Measurements from ENCODE around the gene CACNA1C. TPM values are rescaled to one million over a fixed set of nuclear protein-coding genes. Genes with fewer than 3 reads are reported as not detected.
"Not testable (repeated sequence)": the region's sequence is repeated elsewhere in the genome, so short reads cannot be mapped to it uniquely, and the experiment has no call there.

CACNA1C gene
- total RNA-seq, 2 donors from 2014 or later, result 0.86 to 6.3 TPM

GRCh38 chr12:2099595-2099994 is 46.8 kb downstream of the CACNA1C start:
- Mint-ChIP-seq H3K27ac (no peak overlapping the region), H3K36me3 (ENCODE audit: low read depth) (no peaks in the 10 kb centered on the region), H3K4me3 (no peak overlapping the region), H3K9me3 (peaks cover 5% of the 10 kb centered on the region), H3K27me3 (ENCODE audit: insufficient read depth) (no peaks in the 10 kb centered on the region), H3K4me1 (no peaks in the 10 kb centered on the region)
- H3K4me1 ChIP-seq (ENCODE audit: control insufficient read depth, insufficient read depth, low read length), result no peaks in the 10 kb centered on the region
- TF ChIP-seq, protein P1, sequence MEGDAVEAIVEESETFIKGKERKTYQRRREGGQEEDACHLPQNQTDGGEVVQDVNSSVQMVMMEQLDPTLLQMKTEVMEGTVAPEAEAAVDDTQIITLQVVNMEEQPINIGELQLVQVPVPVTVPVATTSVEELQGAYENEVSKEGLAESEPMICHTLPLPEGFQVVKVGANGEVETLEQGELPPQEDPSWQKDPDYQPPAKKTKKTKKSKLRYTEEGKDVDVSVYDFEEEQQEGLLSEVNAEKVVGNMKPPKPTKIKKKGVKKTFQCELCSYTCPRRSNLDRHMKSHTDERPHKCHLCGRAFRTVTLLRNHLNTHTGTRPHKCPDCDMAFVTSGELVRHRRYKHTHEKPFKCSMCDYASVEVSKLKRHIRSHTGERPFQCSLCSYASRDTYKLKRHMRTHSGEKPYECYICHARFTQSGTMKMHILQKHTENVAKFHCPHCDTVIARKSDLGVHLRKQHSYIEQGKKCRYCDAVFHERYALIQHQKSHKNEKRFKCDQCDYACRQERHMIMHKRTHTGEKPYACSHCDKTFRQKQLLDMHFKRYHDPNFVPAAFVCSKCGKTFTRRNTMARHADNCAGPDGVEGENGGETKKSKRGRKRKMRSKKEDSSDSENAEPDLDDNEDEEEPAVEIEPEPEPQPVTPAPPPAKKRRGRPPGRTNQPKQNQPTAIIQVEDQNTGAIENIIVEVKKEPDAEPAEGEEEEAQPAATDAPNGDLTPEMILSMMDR (conservative IDR thresholded peaks at IDR 0.05), result no peak
- no peak overlapping the region for H3K27ac ChIP-seq (ENCODE audit: low read depth, low read length)
- H3K27me3 ChIP-seq (ENCODE audit: control insufficient read depth, insufficient read depth, low read length, poor library complexity, severe bottlenecking), result no peaks in the 10 kb centered on the region
- no peaks in the 10 kb centered on the region for H3K9me3 ChIP-seq (ENCODE audit: control insufficient read depth, low read length)
- H3K4me3 ChIP-seq (ENCODE audit: low read length), result no peak overlapping the region
- DNase-seq, result peak; percentile 32
- no peak overlapping the region for H3K9ac ChIP-seq (ENCODE audit: extremely low read depth, low read length, poor library complexity, severe bottlenecking)
- WGBS, 2 experiments (ENCODE audit: insufficient coverage in 1 of 2, insufficient read length in 1 of 2), result 77% methylated on average over 4 of the region's 4 CpGs; no CpG with 5 or more reads in 1 of the 2 experiments
- H3K36me3 ChIP-seq (ENCODE audit: control insufficient read depth, insufficient read depth, low read length), result no peaks in the 10 kb centered on the region

DNA sequence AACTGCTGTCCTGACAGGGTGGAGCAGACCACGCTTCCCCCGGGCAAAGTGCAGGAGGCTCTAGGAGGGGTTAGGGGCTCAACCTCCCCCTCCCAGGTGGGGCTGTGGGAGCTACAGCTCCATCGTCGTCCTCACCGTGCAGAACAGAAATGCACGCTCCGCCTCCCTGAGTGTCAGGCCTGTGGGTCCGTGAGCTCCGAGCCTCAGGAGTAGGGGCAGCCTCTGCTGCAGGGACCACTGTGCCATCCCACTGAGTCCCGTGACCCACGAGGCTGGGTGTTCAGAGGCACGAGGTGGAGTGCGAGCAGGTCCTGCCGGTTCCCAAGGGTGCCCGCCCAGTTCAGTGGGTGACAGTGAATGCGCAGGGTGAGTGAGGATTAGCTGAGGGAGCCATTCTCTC is 48.6 kb downstream of the CACNA1C start:
- Histone ChIP-seq H3K27me3 (ENCODE audit: control insufficient read depth, insufficient read depth, low read length, poor library complexity, severe bottlenecking) (no peaks in the 10 kb centered on the region), H3K4me1 (ENCODE audit: control insufficient read depth, insufficient read depth, low read length) (no peaks in the 10 kb centered on the region), H3K9me3 (ENCODE audit: control insufficient read depth, low read length) (no peaks in the 10 kb centered on the region), H3K27ac (ENCODE audit: low read depth, low read length) (no peak overlapping the region), H3K9ac (ENCODE audit: extremely low read depth, low read length, poor library complexity, severe bottlenecking) (no peak overlapping the region), H3K4me3 (ENCODE audit: low read length) (no peak overlapping the region), H3K36me3 (ENCODE audit: control insufficient read depth, insufficient read depth, low read length) (no peaks in the 10 kb centered on the region)
- Mint-ChIP-seq H3K4me3 (no peak overlapping the region), H3K27me3 (ENCODE audit: insufficient read depth) (no peaks in the 10 kb centered on the region), H3K9me3 (peaks cover 5% of the 10 kb centered on the region), H3K36me3 (ENCODE audit: low read depth) (no peaks in the 10 kb centered on the region), H3K4me1 (no peaks in the 10 kb centered on the region), H3K27ac (no peak overlapping the region)
- 88 to 91% methylated on average over 6 to 16 of the region's 16 CpGs for WGBS, 2 experiments (ENCODE audit: insufficient coverage in 1 of 2, insufficient read length in 1 of 2)
- peak; percentile 38 for DNase-seq
- TF ChIP-seq, protein P1 (conservative IDR thresholded peaks at IDR 0.05), result no peak

DNA sequence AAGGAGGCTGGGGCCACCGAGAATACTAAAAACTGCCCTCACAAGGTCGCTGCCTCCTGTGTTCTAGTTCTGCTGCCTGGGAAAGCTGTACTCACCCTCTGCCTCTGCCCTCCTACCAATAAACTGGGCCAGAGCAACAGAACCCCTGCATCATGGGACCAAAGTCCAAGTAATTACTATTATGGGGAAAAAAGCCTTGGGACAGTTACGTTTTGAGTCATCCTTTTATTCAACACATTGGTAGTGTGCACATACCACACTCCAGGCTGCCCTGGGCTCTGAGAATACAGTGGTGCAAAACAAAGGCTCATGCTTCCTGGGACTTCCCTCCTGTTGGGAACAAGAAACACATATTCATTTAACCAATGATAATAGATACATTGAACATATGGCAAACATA is 49.0 kb downstream of the CACNA1C start:
- TF ChIP-seq, protein P1 (conservative IDR thresholded peaks at IDR 0.05), result no peak
- Mint-ChIP-seq H3K4me3 (no peak overlapping the region), H3K27ac (no peak overlapping the region), H3K36me3 (ENCODE audit: low read depth) (no peaks in the 10 kb centered on the region), H3K27me3 (ENCODE audit: insufficient read depth) (no peaks in the 10 kb centered on the region), H3K4me1 (no peaks in the 10 kb centered on the region), H3K9me3 (peaks cover 5% of the 10 kb centered on the region)
- 60 to 68% methylated on average over 2 to 3 of the region's 3 CpGs for WGBS, 2 experiments (ENCODE audit: insufficient coverage in 1 of 2, insufficient read length in 1 of 2)
- Histone ChIP-seq H3K27ac (ENCODE audit: low read depth, low read length) (no peak overlapping the region), H3K27me3 (ENCODE audit: control insufficient read depth, insufficient read depth, low read length, poor library complexity, severe bottlenecking) (no peaks in the 10 kb centered on the region), H3K9ac (ENCODE audit: extremely low read depth, low read length, poor library complexity, severe bottlenecking) (no peak overlapping the region), H3K9me3 (ENCODE audit: control insufficient read depth, low read length) (no peaks in the 10 kb centered on the region), H3K4me1 (ENCODE audit: control insufficient read depth, insufficient read depth, low read length) (no peaks in the 10 kb centered on the region), H3K4me3 (ENCODE audit: low read length) (no peak overlapping the region), H3K36me3 (ENCODE audit: control insufficient read depth, insufficient read depth, low read length) (no peaks in the 10 kb centered on the region)
- no peak for DNase-seq

- H3K27me3 ChIP-seq (ENCODE audit: control insufficient read depth, insufficient read depth, low read length, poor library complexity, severe bottlenecking); H3K36me3 ChIP-seq (ENCODE audit: control insufficient read depth, insufficient read depth, low read length); H3K4me3 ChIP-seq (ENCODE audit: low read length); H3K4me1 ChIP-seq (ENCODE audit: control insufficient read depth, insufficient read depth, low read length); DNase-seq; H3K27ac Mint-ChIP-seq; H3K9me3 ChIP-seq (ENCODE audit: control insufficient read depth, low read length); H3K9me3 Mint-ChIP-seq; H3K36me3 Mint-ChIP-seq (ENCODE audit: low read depth); H3K4me3 Mint-ChIP-seq; H3K27me3 Mint-ChIP-seq (ENCODE audit: insufficient read depth); H3K27ac ChIP-seq (ENCODE audit: low read depth, low read length); H3K4me1 Mint-ChIP-seq; H3K9ac ChIP-seq (ENCODE audit: extremely low read depth, low read length, poor library complexity, severe bottlenecking): not testable (repeated sequence)
- whole genome bisulfite sequencing, 2 experiments (ENCODE audit: insufficient coverage in 1 of 2, insufficient read length in 1 of 2), result 91 to 96% methylated on average over 3 to 5 of the region's 5 CpGs
These were observed 49.9 kb downstream of the CACNA1C start for GRCh38 chr12:2102736-2103135.

DNA sequence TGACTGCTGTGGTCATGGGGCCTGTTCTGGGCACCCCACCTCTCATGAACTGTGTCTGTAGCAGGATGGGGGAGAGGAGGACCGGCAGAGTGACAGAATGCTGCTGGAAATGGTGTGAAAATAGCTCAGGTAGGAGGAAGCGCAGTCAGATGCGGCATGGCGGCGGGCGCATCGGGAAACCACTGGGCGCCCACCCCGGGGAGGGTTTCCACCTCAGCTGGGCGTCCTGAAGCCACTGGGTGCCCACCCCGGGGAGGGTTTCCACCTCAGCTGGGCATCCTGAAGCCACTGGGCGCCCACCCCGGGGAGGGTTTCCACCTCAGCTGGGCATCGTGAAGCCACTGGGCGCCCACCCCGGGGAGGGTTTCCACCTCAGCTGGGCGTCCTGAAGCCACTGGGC is 52.6 kb downstream of the CACNA1C start:
- H3K4me1 ChIP-seq (ENCODE audit: control insufficient read depth, insufficient read depth, low read length); H3K4me1 Mint-ChIP-seq; H3K9me3 Mint-ChIP-seq; H3K9ac ChIP-seq (ENCODE audit: extremely low read depth, low read length, poor library complexity, severe bottlenecking); H3K27me3 ChIP-seq (ENCODE audit: control insufficient read depth, insufficient read depth, low read length, poor library complexity, severe bottlenecking); DNase-seq; H3K9me3 ChIP-seq (ENCODE audit: control insufficient read depth, low read length); H3K27me3 Mint-ChIP-seq (ENCODE audit: insufficient read depth); H3K4me3 ChIP-seq (ENCODE audit: low read length); H3K36me3 Mint-ChIP-seq (ENCODE audit: low read depth); H3K36me3 ChIP-seq (ENCODE audit: control insufficient read depth, insufficient read depth, low read length); H3K27ac ChIP-seq (ENCODE audit: low read depth, low read length); H3K4me3 Mint-ChIP-seq: not testable (repeated sequence)
- 94% methylated on average over 9 of the region's 17 CpGs; no CpG with 5 or more reads in 1 of the 2 experiments for WGBS, 2 experiments (ENCODE audit: insufficient coverage in 1 of 2, insufficient read length in 1 of 2)
- H3K27ac Mint-ChIP-seq, result peak overlapping the region; percentile 28

Measured in endodermal cell (in vitro differentiated cells).